Hepatocyte (in vitro differentiated cells): ENCODE data around the gene BLNK. TPM values are rescaled to one million over a fixed set of nuclear protein-coding genes. Genes with fewer than 3 reads are reported as not detected.
A peak's percentile ranks its signal among the peaks of the same experiment; 100 is the strongest.

Experiments used
- DNase-seq: peaks from one replicate; pipeline ENCODE4 v3.0.0-alpha.2; 2016; ENCODE audit warnings: low spot score
- H2AFZ ChIP-seq: fragments of 200-600 bp; sonication (generic); 2 replicates; pipeline ENCODE4 v1.6.0; 2016; ENCODE audit warnings: antibody characterized with exemption, mild to moderate bottlenecking
- H3K27ac ChIP-seq: fragments of 200-600 bp; sonication (generic); 2 replicates; pipeline ENCODE4 v1.5.1; 2016; ENCODE audit warnings: mild to moderate bottlenecking
- H3K27me3 ChIP-seq: fragments of 200-600 bp; sonication (generic); 2 replicates; pipeline ENCODE4 v1.6.1; 2016
- H3K36me3 ChIP-seq: fragments of 200-600 bp; sonication (generic); replicated peaks from 2 replicates; pipeline ENCODE4 v1.5.1; 2016; ENCODE audit warnings: low read depth; ENCODE audit not compliant: insufficient read depth
- H3K4me1 ChIP-seq: fragments of 200-600 bp; sonication (generic); 2 replicates; pipeline ENCODE4 v1.5.1; 2016; ENCODE audit warnings: mild to moderate bottlenecking, moderate library complexity; ENCODE audit not compliant: insufficient read depth
- H3K4me2 ChIP-seq: fragments of 200-600 bp; sonication (generic); 2 replicates; pipeline ENCODE4 v1.6.0; 2016
- H3K4me3 ChIP-seq: fragments of 200-600 bp; sonication (generic); 2 replicates; pipeline ENCODE4 v1.5.1; 2016; ENCODE audit warnings: mild to moderate bottlenecking
- H3K79me2 ChIP-seq: fragments of 200-600 bp; sonication (generic); 2 replicates; pipeline ENCODE4 v1.6.0; 2017; ENCODE audit warnings: mild to moderate bottlenecking
- H3K9me2 ChIP-seq: fragments of 200-600 bp; sonication (generic); replicated peaks from 2 replicates; pipeline ENCODE4 v1.6.0; 2017; ENCODE audit warnings: mild to moderate bottlenecking; ENCODE audit not compliant: insufficient read depth
- H3K9me3 ChIP-seq: fragments of 200-600 bp; sonication (generic); 2 replicates; pipeline ENCODE4 v1.5.1; 2016; ENCODE audit warnings: low read depth, mild to moderate bottlenecking
- H4K20me1 ChIP-seq: fragments of 200-600 bp; sonication (generic); 2 replicates; pipeline ENCODE4 v1.6.0; 2016; ENCODE audit warnings: mild to moderate bottlenecking; ENCODE audit not compliant: insufficient read depth, poor library complexity, severe bottlenecking
- EZH2 ChIP-seq: fragments of 200-600 bp; sonication (generic); IDR thresholded peaks from 2 replicates; pipeline ENCODE4 v1.6.1; 2016; ENCODE audit warnings: antibody characterized with exemption, mild to moderate bottlenecking, borderline replicate concordance
- EZH2phosphoT487 ChIP-seq: fragments of 200-600 bp; sonication (generic); IDR thresholded peaks from one replicate; pipeline ENCODE4 v1.6.1; 2018; ENCODE audit warnings: antibody characterized with exemption, mild to moderate bottlenecking, low read depth, moderate library complexity; ENCODE audit not compliant: unreplicated experiment, severe bottlenecking
- WGBS: methylation state at CpG from one replicate; pipeline ENCODE4 v1.1.6; 2016; ENCODE audit warnings: low lambda C conversion rate; ENCODE audit errors: missing lambda C conversion rate; 5-methylcytosine and 5-hydroxymethylcytosine counted together
- polyA plus RNA-seq: library from polyadenylated mRNA; unstranded; fragments of >200 nt; fragmentation: Nextera tagmentation; extraction: Ambion mirVana; gene quantifications from 2 replicates; pipeline ENCODE4 v1.2.1, GENCODE V29; 2016
- total RNA-seq: library from RNA; depleted of rRNA; stranded (reverse); fragments of >200 nt; gene quantifications from 2 replicates; pipeline ENCODE4 v1.2.3, GENCODE V29; 2014
- TF ChIP-seq, protein P1 (sequence below): fragments of 200-600 bp; sonication (generic); IDR thresholded peaks from 2 replicates; pipeline ENCODE4 v1.5.1; 2016; ENCODE audit warnings: antibody characterized with exemption, mild to moderate bottlenecking; ENCODE audit not compliant: poor library complexity

The BLNK gene
- total and polyA plus RNA-seq, 2 experiments from 2014 or later: 6.3 to 6.9 TPM

DNA sequence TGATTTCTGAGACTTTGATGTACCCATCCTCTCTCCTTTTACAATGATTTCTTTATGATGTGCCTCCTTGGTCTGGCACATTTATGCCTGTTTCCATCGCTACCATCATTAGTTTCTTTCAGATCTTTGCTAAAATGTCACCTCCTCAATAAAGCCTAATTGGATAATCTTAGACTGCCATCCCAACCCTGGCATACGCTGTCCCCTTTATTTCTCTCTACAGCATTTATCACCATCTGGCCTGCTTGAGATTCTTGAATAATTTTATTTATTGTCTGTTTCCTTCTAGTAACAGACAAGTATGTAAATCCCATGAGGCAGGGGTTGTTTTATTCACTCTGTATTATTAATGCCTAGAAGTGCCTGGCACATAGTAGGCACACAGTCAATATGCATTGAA, 26.1 kb upstream of the BLNK start:
- TF ChIP-seq, protein P1, sequence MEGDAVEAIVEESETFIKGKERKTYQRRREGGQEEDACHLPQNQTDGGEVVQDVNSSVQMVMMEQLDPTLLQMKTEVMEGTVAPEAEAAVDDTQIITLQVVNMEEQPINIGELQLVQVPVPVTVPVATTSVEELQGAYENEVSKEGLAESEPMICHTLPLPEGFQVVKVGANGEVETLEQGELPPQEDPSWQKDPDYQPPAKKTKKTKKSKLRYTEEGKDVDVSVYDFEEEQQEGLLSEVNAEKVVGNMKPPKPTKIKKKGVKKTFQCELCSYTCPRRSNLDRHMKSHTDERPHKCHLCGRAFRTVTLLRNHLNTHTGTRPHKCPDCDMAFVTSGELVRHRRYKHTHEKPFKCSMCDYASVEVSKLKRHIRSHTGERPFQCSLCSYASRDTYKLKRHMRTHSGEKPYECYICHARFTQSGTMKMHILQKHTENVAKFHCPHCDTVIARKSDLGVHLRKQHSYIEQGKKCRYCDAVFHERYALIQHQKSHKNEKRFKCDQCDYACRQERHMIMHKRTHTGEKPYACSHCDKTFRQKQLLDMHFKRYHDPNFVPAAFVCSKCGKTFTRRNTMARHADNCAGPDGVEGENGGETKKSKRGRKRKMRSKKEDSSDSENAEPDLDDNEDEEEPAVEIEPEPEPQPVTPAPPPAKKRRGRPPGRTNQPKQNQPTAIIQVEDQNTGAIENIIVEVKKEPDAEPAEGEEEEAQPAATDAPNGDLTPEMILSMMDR: no peak
- TF ChIP-seq EZH2 (no peak), EZH2phosphoT487 (no peak)
- WGBS: 88% methylated on average over 2 of the region's 2 CpGs
- no peaks in the 10 kb centered on the region for H3K9me3 ChIP-seq

DNA sequence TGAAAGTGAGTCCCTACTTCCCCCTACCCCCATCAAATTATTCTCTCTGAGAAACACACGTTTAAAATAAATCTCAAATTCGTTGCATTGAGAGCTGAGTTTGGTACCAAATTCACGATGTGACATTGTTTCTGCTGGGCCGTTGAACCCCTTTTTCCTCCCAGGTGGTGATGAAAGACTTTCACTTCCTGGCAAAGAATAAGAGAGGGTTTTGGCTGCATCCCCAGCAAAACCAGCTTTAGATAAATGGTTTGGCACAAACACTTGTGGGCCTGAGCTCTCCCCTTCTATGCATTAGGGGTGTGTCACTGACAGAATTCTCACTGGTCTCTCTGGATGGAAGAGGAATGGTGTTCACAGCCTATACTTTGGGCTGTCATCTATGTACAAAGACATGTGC, 24.1 kb upstream of the BLNK start:
- no peak overlapping the region for H3K4me2 ChIP-seq
- H3K4me1 ChIP-seq: no peaks in the 10 kb centered on the region
- H3K27me3 ChIP-seq: no peaks in the 10 kb centered on the region
- H4K20me1 ChIP-seq: no peaks in the 10 kb centered on the region
- H3K27ac ChIP-seq: no peak overlapping the region
- no peaks in the 10 kb centered on the region for H3K9me2 ChIP-seq
- TF ChIP-seq EZH2 (no peak), EZH2phosphoT487 (no peak)
- TF ChIP-seq, protein P1: no peak
- no peak overlapping the region for H2AFZ ChIP-seq
- no peaks in the 10 kb centered on the region for H3K79me2 ChIP-seq
- H3K36me3 ChIP-seq: no peaks in the 10 kb centered on the region
- DNase-seq: no peak
- H3K9me3 ChIP-seq: no peaks in the 10 kb centered on the region
- 76% methylated on average over 4 of the region's 4 CpGs for WGBS
- H3K4me3 ChIP-seq: no peak overlapping the region

More for the DNA sequence above, 26.1 kb upstream of the BLNK start:
- no peak for DNase-seq
- no peak overlapping the region for H3K4me2 ChIP-seq
- H2AFZ ChIP-seq: no peak overlapping the region
- H3K4me3 ChIP-seq: no peak overlapping the region
- no peaks in the 10 kb centered on the region for H4K20me1 ChIP-seq
- no peaks in the 10 kb centered on the region for H3K4me1 ChIP-seq
- no peaks in the 10 kb centered on the region for H3K36me3 ChIP-seq
- no peaks in the 10 kb centered on the region for H3K9me2 ChIP-seq
- no peak overlapping the region for H3K27ac ChIP-seq
- H3K79me2 ChIP-seq: no peaks in the 10 kb centered on the region
- H3K27me3 ChIP-seq: no peaks in the 10 kb centered on the region

DNA sequence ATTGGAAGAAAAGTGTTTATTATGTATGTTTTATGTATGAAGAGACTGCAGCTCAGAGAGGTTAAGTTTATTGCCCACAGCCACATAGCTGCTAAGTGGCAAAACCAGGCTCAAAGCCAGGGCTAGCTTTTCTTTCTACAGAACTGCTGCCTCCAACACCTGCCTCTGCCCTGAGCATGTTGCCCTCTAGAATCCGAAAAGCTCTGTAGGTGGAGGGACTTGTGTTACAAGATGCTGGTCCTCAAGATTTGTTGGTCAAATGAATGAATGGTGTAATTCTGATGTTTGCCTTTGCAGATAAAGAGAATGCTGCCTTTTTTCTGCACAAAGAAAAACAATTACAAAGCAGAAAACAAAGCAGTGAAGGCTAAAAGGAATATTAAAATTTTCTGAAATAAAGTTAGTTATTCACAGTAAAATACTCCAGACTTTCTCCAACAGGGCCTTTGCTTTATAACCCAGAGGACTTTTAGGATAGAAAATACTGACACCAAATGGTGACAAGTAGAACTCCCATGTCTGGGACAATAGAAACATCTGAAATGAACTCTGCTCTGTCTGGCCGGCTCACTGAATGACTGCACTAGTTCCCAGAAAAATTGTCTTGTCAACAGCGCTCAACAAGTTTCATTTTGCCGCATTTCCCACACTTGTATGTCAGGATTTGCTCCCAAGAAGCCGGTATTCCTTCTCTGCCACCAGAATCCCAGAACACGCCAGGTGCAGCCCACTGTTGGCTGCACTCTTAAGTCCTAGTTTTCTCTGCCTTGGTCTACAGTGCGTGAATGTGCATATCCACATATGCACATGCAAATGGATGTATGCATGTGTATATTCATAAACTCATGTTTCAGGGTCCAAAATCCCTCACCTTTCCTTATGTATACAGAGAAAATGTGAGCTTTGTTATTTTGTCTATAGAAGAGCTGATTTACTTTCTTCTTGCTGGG, 21.9 kb upstream of the BLNK start:
- TF ChIP-seq, protein P1: peak; percentile 84
- TF ChIP-seq EZH2phosphoT487: no peak
- Histone ChIP-seq H3K79me2 (no peaks in the 10 kb centered on the region), H3K4me3 (no peak overlapping the region), H3K9me3 (no peaks in the 10 kb centered on the region), H3K4me1 (peaks cover 2% of the 10 kb centered on the region), H3K27me3 (no peaks in the 10 kb centered on the region), H3K36me3 (no peaks in the 10 kb centered on the region), H4K20me1 (no peaks in the 10 kb centered on the region), H3K9me2 (no peaks in the 10 kb centered on the region), H3K27ac (no peak overlapping the region), H3K4me2 (no peak overlapping the region), H2AFZ (no peak overlapping the region)
- peak; percentile 70 for DNase-seq
- WGBS: 57% methylated on average over 7 of the region's 7 CpGs
